NCI-H748 treated with DMSO at 0.1 percent for 48 hours (cell line): ENCODE results near the gene MAP4K5.

ENCODE experiments used
- DNase-seq: peaks from one replicate; lab custom pipeline; 2025; lab: John Stamatoyannopoulos, UW

Gene MAP4K5

GRCh38 chr14:50476134-50476533 is 56.2 kb downstream of the MAP4K5 start:
- no peak for DNase-seq

- DNase-seq, result peak; percentile 4
These were observed 56.9 kb downstream of the MAP4K5 start for GRCh38 chr14:50475460-50475859.

- DNase-seq, result no peak
These were observed 60.4 kb downstream of the MAP4K5 start for GRCh38 chr14:50471838-50472465.

- no peak for DNase-seq
These were observed 62.4 kb downstream of the MAP4K5 start for GRCh38 chr14:50469982-50470381.

- DNase-seq, result no peak
These were observed 70.3 kb downstream of the MAP4K5 start for GRCh38 chr14:50462111-50462510.

- no peak for DNase-seq
These were observed 78.5 kb downstream of the MAP4K5 start for GRCh38 chr14:50453869-50454268.

GRCh38 chr14:50452979-50453705 is 79.2 kb downstream of the MAP4K5 start:
- DNase-seq, result no peak

- no peak for DNase-seq
These were observed 80.1 kb downstream of the MAP4K5 start for GRCh38 chr14:50452296-50452695.

- no peak for DNase-seq
These were observed 80.5 kb downstream of the MAP4K5 start for GRCh38 chr14:50451854-50452253.

- DNase-seq, result no peak
These were observed 84.9 kb downstream of the MAP4K5 start for GRCh38 chr14:50447461-50447860.

- DNase-seq, result no peak
These were observed 97.8 kb downstream of the MAP4K5 start for GRCh38 chr14:50434528-50434927.

GRCh38 chr14:50432131-50432530 is 100.2 kb downstream of the MAP4K5 start:
- no peak for DNase-seq

- no peak for DNase-seq
These were observed 106.6 kb downstream of the MAP4K5 start for GRCh38 chr14:50425816-50426215.

- no peak for DNase-seq
These were observed 107.3 kb downstream of the MAP4K5 start for GRCh38 chr14:50425105-50425504.

GRCh38 chr14:50423529-50423928 is 108.8 kb downstream of the MAP4K5 start:
- no peak for DNase-seq

GRCh38 chr14:50421499-50421898 is 110.9 kb downstream of the MAP4K5 start:
- no peak for DNase-seq

GRCh38 chr14:50417853-50418252 is 114.5 kb downstream of the MAP4K5 start:
- no peak for DNase-seq

GRCh38 chr14:50410921-50411320 is 121.4 kb downstream of the MAP4K5 start:
- DNase-seq, result no peak

- no peak for DNase-seq
These were observed 122.3 kb downstream of the MAP4K5 start for GRCh38 chr14:50410071-50410470.

GRCh38 chr14:50407111-50407812 is 125.1 kb downstream of the MAP4K5 start:
- no peak for DNase-seq

- no peak for DNase-seq
These were observed 128.9 kb downstream of the MAP4K5 start for GRCh38 chr14:50403419-50403818.

GRCh38 chr14:50402965-50403364 is 129.4 kb downstream of the MAP4K5 start:
- no peak for DNase-seq

- no peak for DNase-seq
These were observed 131.9 kb downstream of the MAP4K5 start for GRCh38 chr14:50400461-50400860.
